GM19238 (cell line): ENCODE data around the gene GABRB3.
"Not testable (repeated sequence)": the region's sequence is repeated elsewhere in the genome, so short reads cannot be mapped to it uniquely, and the experiment has no call there.

ENCODE experiments used
- DNase-seq: peaks from one replicate; pipeline ENCODE4 v3.0.0; 2011; ENCODE audit warnings: low spot score; ENCODE audit not compliant: insufficient read length

Gene GABRB3

GRCh38 chr15:26736502-26737248, 36.2 kb downstream of the GABRB3 start:
- DNase-seq, result no peak

DNA sequence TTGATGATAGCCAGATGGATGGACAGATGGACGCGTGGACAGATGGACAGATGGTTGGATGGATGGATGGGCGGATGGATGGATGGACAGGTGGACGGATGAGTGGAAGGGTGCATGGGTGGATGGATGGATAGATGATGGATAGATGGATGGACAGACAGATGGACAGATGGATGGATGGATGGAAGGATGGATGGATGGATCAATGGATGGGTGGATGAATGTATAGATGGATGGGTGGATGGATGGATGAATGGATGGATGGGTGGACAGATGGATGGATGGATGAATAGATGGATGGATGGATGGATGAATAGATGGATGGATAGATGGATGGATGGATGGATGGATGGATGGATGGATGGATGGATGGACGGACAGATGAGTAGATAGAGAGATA, 40.9 kb downstream of the GABRB3 start:
- DNase-seq, result no peak

- no peak for DNase-seq
These were observed 43.3 kb downstream of the GABRB3 start for GRCh38 chr15:26729581-26729980.

DNA sequence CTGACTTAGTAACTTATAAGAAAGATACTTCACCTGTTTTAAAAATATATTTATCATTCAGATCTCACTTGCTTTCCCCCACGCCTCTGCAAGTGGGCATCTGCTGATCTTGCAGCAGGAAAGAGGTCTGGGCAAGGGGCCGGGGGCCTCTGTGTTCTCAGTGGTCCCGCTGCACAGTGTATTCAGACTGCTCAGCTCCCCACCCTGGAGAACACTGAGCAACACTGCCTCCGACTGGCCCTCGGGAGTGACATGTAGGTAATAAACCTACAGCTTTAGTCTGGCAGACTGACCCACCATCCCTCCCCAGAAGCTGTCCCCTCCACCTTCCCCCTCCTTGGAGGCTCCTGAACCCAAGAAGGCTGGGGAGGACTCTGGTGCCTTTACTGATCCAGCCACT, 43.8 kb downstream of the GABRB3 start:
- DNase-seq, result no peak

DNA sequence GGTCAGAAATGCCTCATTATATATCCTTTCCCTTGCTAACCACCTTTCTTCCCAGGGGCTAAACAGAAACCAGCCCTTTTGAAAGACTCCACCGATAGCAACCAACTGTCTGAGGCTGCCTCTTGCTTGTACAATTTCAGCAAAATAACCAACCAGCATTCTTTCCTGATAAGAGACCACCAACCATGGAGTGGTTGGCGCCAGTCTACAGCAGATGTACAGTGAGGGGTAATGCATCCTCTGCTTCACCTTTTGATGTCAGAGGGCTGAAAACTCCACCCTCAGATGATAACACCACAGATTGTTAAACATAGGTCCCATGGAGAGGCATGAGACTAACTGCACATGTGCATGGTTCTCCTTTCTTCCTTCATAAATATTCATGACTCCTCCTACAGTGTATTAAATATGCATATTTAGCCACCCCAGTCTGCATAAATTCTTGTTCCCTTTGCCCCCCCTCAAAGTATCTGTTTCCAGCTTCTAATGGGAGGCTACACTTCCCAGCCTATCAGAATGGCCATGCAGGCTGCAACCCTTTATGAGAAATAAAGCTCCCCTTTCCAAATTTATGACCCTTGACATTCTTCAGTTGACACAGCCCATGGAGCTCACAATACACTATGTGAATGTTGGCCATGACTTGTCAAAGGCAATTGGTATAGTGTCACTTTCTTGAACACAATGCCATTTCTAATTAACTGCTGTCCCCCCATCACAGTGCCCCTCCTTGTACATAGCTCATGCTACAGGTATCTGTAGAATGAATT, 48.3 kb downstream of the GABRB3 start:
- DNase-seq, result no peak

DNA sequence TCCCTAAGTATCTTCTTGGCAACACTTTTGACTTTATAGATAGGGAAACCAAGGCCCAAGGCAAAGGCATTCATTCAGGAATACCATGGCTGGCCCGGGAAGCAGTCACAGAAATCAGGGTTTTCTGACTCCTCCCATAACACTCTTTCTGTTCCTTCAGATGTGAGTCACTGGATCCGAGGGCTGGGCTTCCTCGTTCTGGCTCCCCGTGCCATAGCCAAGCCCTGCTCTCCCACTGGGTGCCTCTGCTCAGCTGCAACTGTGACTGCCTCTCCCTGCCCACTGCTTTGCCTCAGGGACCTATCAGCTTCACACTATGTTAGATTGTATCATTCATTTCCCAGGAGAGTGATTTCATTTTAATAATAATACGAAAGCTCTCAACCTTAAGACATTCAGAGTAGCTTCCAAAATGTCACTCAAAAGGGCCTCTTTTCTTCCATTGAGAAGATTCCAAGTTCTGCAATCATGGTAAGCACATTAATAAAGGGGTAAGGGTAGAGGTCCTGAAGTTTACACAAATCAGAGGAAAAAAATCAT, 50.2 kb downstream of the GABRB3 start:
- DNase-seq, result no peak

DNA sequence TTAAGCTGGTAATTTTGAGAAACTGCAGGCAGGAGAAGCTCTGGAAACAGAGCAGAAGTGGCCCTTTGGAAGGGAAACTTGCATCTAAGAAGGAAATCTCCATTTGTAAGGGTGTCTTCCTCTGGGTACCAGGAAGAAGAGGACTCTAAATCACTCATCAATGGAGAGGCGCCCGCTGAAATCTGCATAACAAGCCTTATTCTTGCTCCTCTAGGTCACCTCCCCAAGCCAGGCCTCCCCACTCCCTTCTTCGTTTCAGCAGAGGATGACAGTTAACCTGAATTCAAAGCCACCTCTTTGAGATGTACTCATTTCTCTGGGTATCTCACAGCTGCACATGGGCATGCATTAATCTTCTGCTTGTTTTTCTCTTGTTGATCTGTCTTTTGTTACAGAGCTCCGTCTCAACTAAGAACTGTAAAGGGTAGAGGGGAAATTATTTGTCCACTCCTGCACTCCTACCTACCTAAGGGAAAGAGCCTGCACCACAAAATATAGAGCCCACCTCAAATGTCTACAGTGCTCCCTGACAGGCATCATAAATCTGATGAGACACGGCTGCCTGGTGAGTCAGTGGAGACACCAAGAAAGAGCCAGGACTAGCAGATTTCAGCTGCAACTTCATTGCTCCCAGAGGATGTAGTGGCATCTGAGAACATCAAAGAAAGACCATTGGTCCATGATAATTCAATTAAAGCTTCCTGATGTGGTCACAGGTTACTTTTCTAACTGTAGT, 51.5 kb downstream of the GABRB3 start:
- no peak for DNase-seq

DNA sequence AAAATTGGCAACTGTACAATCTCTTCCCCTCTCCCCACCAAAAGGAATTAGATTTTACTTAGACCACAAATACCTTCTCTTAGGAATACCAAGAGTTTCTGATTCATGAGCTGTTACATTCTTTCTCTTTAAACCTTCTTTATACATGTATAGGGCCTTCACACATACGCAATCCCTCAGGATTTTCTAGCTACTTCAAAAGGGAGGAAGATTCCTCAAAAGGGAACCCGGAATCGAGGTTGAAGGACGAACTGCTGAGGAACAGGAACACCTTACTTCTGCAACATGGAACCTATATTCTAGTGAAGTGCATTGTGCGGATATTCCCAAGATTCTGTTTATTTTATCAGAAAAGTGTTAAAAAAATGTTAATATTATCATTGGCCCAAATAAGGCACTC, 52.3 kb downstream of the GABRB3 start:
- no peak for DNase-seq

- DNase-seq, result not testable (repeated sequence)
These were observed 53.0 kb downstream of the GABRB3 start for GRCh38 chr15:26719866-26720265.

DNA sequence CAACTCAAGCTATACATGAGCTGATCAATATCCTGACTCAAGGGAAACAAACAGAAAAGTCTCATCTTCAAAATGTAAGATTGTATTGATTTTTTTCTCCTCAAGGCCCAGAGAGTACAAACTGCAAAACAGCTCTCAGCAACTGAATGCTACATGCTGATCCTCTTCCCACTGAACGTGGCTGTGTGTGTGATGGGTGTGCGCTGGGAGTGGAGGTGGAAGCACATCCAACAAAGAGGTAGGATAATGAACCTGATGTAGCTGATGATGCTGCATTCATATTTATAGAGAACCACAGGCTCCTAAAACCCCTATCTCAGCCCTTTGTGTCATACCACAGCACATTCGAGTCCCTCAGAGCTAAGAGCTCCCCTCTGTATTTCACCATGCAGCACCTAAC, 56.8 kb downstream of the GABRB3 start:
- no peak for DNase-seq

- DNase-seq, result no peak
These were observed 59.4 kb downstream of the GABRB3 start for GRCh38 chr15:26713498-26713897.

DNA sequence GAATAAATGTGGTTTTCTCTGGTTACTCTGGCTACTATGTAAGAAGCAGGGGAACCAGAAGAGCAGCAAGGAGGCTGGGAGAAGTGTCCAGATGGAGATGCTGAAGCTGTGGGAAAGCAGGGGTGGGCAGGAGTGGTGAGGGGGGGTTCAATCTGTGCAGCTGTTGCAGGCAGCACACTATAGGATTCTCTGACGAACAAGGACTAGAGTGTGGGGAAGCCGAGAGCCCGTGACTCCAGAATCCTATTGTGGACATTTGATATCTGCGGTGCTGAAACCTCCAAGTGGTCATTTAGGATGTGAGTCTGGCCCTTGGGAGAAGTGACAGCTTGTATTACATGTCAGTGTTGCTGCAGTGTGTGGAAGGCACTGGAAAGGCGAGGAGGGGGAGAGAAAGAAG, 60.5 kb downstream of the GABRB3 start:
- DNase-seq, result no peak

GRCh38 chr15:26711445-26711844, 61.4 kb downstream of the GABRB3 start:
- DNase-seq, result no peak

GRCh38 chr15:26702381-26702780, 70.5 kb downstream of the GABRB3 start:
- no peak for DNase-seq

GRCh38 chr15:26698555-26698954, 74.3 kb downstream of the GABRB3 start:
- no peak for DNase-seq

DNA sequence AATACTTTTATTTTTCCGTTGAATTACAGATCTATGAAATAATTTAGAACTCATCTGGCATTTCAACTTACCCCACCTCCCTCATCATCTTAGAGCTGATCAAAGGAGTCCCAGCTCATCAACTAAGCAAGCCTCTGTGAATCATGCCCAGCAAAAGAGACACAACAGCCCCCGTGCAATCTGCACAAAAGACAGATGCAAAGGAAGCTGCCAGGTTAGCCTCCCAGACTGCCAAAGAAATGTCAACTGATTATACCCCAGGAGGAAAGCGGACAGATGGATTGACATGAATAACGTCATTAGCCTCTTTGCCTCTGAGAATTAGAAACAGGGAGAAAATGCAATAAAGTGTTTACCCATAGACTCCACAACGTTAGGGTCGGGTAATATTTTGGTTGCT, 75.0 kb downstream of the GABRB3 start:
- DNase-seq, result no peak

DNA sequence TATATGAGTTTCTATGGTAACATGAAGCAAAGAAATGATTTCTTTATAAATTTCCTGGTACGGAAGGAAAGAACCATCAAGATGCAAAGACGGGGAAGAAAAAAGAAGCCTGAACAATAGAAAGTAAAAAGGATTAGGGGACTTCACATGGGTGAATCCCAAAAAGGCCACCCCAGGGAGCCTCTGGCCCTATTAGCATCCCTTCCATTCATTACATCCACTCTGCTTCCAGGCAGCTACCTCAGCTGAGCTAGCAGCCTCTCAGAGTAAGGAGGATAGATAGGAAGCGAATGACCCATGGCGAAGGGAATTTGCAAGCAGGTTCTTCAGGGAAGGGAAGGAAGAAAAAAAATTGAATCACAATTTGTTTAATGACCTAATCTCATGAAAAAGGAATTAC, 81.6 kb downstream of the GABRB3 start:
- no peak for DNase-seq

DNA sequence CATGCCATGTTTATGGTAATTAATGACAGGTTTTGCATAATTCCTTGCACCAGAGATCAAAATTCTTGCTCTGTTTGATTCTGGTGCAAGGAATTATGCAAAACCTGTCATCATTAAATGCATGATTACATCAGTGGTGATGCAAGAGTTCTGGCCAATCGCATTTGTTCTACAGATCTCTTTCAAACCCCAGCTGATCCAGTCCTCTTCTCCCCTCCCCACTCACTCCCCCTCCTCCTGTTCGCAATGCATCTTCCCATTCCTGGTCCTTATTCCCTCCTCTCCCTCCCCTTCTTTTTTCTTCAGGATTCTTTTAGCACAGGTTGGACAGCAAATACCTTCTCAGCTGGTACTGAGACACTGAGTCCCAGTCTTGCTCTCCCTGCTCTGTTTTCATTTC, 82.1 kb downstream of the GABRB3 start:
- DNase-seq, result no peak

- DNase-seq, result no peak
These were observed 83.4 kb downstream of the GABRB3 start for GRCh38 chr15:26689462-26689861.

DNA sequence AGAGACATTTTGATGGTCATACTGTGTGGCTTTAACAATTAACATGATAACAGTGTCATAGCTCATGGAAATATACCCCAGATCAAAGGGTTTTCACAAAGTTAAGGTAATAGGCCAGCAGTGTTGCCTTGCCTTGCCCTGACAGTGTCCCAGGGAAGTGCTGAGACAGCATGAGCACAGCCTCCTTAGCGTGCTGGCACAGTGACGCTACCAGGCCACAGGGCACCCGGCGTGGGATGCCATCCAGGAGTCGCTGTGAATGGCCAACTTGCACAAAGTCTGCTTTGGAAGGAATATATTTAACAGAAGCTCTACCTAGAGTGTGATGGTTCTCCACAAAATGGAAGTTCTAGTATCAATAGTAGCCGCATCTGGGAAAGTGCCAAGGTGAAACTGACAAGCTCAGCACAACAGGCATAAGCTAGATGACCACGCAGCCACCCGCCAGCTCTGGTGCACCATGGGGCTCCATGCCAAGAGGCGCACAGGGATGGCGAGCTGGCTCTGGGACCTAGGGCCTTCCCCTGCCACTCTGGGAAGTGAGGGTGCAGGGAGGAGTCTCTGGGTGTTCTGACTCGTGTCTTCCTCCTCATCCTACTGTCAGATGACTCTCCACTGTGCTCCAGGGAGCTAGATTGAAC, 86.2 kb downstream of the GABRB3 start:
- no peak for DNase-seq

GRCh38 chr15:26682598-26683164, 90.2 kb downstream of the GABRB3 start:
- DNase-seq, result no peak
